ENCODE measurements around the gene FXYD1.

GRCh38 chr19:35115177-35115951 is 23.3 kb upstream of the FXYD1 start, which contains the start of gene FXYD3:
- TF ChIP-seq CTCF (IDR thresholded peaks at IDR 0.05; ENCODE audit: low read depth, low read length) (no peak), EZH2phosphoT487 (IDR thresholded peaks at IDR 0.05; ENCODE audit: low read depth) (no peak)

All from OCI-LY3 (cell line).